ENCODE data around the gene FOXK2. TPM values are rescaled to one million over a fixed set of nuclear protein-coding genes. Genes with fewer than 3 reads are reported as not detected.
"Not testable (repeated sequence)": the region's sequence is repeated elsewhere in the genome, so short reads cannot be mapped to it uniquely, and the experiment has no call there.

FOXK2 gene
- total RNA-seq, 1 experiment from 2014 or later, result 96.2 TPM

DNA sequence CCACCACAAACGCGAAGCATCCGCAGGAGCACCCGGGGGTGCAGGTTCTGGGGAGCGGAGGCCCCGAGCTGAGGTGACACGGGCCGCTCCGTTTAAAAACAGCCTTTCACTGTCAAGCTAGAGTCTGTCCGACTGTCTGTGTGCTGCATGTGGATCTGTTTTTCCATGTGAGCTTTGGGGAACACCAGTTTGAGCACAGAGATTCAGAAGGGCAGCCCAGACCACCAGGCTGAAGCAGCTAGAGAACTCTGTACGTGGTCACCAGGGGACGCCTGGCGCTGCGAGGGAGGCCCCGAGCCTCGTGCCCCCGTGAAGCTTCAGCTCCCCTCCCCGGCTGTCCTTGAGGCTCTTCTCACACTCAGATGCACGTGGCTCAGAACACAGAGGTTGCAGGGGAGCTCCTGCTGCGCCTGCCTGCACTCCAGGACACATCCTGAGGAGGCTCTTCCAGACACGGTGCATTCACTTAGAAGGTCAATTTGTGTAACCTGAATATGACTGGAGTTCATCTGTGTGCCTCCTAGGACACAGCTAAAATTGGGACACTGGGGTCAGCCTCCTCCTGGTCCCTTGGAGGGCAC lies 15.7 kb upstream of the FOXK2 start:
- TF ChIP-seq, protein P1, sequence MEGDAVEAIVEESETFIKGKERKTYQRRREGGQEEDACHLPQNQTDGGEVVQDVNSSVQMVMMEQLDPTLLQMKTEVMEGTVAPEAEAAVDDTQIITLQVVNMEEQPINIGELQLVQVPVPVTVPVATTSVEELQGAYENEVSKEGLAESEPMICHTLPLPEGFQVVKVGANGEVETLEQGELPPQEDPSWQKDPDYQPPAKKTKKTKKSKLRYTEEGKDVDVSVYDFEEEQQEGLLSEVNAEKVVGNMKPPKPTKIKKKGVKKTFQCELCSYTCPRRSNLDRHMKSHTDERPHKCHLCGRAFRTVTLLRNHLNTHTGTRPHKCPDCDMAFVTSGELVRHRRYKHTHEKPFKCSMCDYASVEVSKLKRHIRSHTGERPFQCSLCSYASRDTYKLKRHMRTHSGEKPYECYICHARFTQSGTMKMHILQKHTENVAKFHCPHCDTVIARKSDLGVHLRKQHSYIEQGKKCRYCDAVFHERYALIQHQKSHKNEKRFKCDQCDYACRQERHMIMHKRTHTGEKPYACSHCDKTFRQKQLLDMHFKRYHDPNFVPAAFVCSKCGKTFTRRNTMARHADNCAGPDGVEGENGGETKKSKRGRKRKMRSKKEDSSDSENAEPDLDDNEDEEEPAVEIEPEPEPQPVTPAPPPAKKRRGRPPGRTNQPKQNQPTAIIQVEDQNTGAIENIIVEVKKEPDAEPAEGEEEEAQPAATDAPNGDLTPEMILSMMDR (IDR thresholded peaks at IDR 0.05; ENCODE audit: unreplicated experiment), result no peak
- Mint-ChIP-seq H3K4me1 (ENCODE audit: low read depth, unreplicated experiment) (no peaks in the 10 kb centered on the region), H3K36me3 (ENCODE audit: insufficient read depth, unreplicated experiment) (peaks cover 5% of the 10 kb centered on the region), H3K9me3 (ENCODE audit: low read depth, unreplicated experiment) (no peaks in the 10 kb centered on the region), H3K27me3 (ENCODE audit: unreplicated experiment) (no peaks in the 10 kb centered on the region), H3K4me3 (ENCODE audit: low read depth, unreplicated experiment) (no peak overlapping the region), H3K27ac (ENCODE audit: unreplicated experiment) (no peak overlapping the region)
- no TSS peak for BruUV-seq (replicated peaks)
- DNase-seq, result no peak
- intact Hi-C loops (cut with micrococcal nuclease; ENCODE audit: unreplicated experiment), result no loop called here
- CTCF ChIA-PET, result interaction anchor here (0.7 kb wide), 1 partner anchor 32 kb away, joined by 3 read pairs; no protein-coding TSS in a partner anchor

DNA sequence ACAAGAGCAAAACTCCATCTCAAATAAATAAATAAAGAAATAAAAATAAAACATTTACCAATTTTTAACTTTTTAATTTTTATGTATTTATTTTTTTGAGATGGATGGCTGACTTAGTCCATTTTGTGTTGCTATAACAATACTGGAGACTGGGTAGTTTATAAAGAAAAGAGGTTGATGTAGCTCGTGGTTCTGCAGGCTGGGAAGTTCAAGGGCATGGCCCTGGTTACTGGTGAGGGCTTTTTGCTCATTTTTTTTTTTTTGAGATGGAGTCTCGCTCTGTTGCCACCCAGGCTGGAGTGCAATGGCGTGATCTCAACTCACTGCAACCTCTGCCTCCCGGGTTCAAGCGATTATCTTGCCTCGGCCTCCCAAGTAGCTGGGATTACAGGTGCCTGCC lies 14.2 kb upstream of the FOXK2 start:
- intact Hi-C loops (cut with micrococcal nuclease; ENCODE audit: unreplicated experiment), result no loop called here
- DNase-seq, result no peak
- H3K4me3 Mint-ChIP-seq (ENCODE audit: low read depth, unreplicated experiment), result no peak overlapping the region
- no peak overlapping the region for H3K27ac Mint-ChIP-seq (ENCODE audit: unreplicated experiment)
- no peaks in the 10 kb centered on the region for H3K9me3 Mint-ChIP-seq (ENCODE audit: low read depth, unreplicated experiment)
- H3K4me1 Mint-ChIP-seq (ENCODE audit: low read depth, unreplicated experiment), result no peaks in the 10 kb centered on the region
- no peaks in the 10 kb centered on the region for H3K27me3 Mint-ChIP-seq (ENCODE audit: unreplicated experiment)
- H3K36me3 Mint-ChIP-seq (ENCODE audit: insufficient read depth, unreplicated experiment), result peaks cover 5% of the 10 kb centered on the region
- CTCF ChIA-PET, result interaction anchor here (0.6 kb wide), 1 partner anchor 21 kb away, joined by 4 read pairs; no protein-coding TSS in a partner anchor
- no TSS peak for BruUV-seq (replicated peaks)
- TF ChIP-seq, protein P1 (IDR thresholded peaks at IDR 0.05; ENCODE audit: unreplicated experiment), result no peak

DNA sequence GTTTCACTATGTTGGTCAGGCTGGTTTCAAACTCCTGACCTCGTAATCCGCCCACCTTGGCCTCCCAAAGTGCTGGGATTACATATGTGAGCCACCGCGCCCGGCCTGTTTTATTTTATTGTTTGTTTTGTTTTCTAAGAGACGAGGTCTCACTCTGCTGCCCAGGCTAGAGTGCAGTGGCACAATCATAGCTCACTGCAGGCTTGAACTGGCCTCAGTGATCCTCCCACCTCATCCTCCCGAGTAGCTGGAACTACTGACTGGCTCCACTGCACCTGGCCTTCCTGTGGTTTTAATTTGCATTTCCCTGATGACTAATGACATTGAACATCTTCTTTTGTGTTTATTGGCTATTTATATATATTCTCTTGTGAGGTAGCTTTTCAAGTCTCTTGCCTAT lies 13.1 kb upstream of the FOXK2 start:
- H3K4me1 Mint-ChIP-seq (ENCODE audit: low read depth, unreplicated experiment); DNase-seq; BruUV-seq (replicated peaks); H3K27me3 Mint-ChIP-seq (ENCODE audit: unreplicated experiment); intact Hi-C loops (cut with micrococcal nuclease; ENCODE audit: unreplicated experiment); H3K4me3 Mint-ChIP-seq (ENCODE audit: low read depth, unreplicated experiment); H3K9me3 Mint-ChIP-seq (ENCODE audit: low read depth, unreplicated experiment); CTCF ChIA-PET; H3K36me3 Mint-ChIP-seq (ENCODE audit: insufficient read depth, unreplicated experiment); H3K27ac Mint-ChIP-seq (ENCODE audit: unreplicated experiment): not testable (repeated sequence)

DNA sequence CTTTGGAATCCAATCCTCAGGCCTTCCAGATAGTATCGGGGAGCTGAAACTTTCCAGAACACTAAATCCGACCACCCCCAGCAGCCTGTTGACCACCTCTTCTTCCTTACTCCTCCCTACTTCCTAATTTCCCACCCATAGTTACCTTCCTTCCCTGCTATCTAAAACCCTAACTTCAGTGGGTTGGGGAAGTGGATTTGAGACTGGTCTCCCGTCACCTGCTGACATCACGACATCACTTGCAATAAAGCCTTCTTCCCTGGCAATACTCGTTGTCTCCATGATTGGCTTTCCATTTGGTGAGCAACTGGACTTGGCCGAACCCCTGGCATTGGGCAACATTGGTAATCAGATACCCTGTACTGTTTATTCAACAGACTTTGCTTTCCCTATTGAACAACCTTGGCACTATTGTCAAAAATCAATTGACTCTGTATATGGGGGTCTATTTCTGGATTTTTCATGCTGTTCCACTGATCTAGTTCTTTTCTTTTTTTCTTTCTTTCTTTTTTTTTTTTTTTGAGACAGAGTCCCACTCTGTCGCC lies 11.8 kb upstream of the FOXK2 start:
- CTCF ChIA-PET, result no interaction called here
- Mint-ChIP-seq H3K4me1 (ENCODE audit: low read depth, unreplicated experiment) (no peaks in the 10 kb centered on the region), H3K4me3 (ENCODE audit: low read depth, unreplicated experiment) (no peak overlapping the region), H3K36me3 (ENCODE audit: insufficient read depth, unreplicated experiment) (peaks cover 5% of the 10 kb centered on the region), H3K9me3 (ENCODE audit: low read depth, unreplicated experiment) (no peaks in the 10 kb centered on the region), H3K27me3 (ENCODE audit: unreplicated experiment) (no peaks in the 10 kb centered on the region), H3K27ac (ENCODE audit: unreplicated experiment) (no peak overlapping the region)
- DNase-seq, result no peak
- TF ChIP-seq, protein P1 (IDR thresholded peaks at IDR 0.05; ENCODE audit: unreplicated experiment), result no peak
- BruUV-seq (replicated peaks), result no TSS peak
- intact Hi-C loops (cut with micrococcal nuclease; ENCODE audit: unreplicated experiment), result no loop called here

DNA sequence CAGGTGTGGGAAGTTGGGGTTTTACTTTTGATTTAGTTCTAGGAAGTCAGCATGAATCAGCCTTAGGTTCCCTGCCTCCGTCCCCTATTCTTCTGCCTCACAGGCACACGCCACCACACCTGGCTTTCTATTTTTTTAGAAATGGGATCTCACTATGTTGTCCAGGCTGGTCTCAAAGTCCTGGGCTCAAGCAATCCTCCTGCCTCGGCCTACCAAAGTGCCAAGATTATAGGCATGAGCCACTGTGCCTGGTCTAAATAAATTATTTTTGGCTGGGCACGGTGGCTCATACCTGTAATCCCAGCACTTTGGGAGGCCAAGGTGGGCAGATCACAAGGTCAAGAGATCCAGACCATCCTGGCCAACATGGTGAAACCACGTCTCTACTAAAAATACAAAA lies 7.9 kb upstream of the FOXK2 start:
- H3K27ac Mint-ChIP-seq (ENCODE audit: unreplicated experiment); CTCF ChIA-PET; BruUV-seq (replicated peaks); H3K27me3 Mint-ChIP-seq (ENCODE audit: unreplicated experiment); H3K9me3 Mint-ChIP-seq (ENCODE audit: low read depth, unreplicated experiment); H3K4me1 Mint-ChIP-seq (ENCODE audit: low read depth, unreplicated experiment); intact Hi-C loops (cut with micrococcal nuclease; ENCODE audit: unreplicated experiment); H3K4me3 Mint-ChIP-seq (ENCODE audit: low read depth, unreplicated experiment); H3K36me3 Mint-ChIP-seq (ENCODE audit: insufficient read depth, unreplicated experiment); DNase-seq: not testable (repeated sequence)

DNA sequence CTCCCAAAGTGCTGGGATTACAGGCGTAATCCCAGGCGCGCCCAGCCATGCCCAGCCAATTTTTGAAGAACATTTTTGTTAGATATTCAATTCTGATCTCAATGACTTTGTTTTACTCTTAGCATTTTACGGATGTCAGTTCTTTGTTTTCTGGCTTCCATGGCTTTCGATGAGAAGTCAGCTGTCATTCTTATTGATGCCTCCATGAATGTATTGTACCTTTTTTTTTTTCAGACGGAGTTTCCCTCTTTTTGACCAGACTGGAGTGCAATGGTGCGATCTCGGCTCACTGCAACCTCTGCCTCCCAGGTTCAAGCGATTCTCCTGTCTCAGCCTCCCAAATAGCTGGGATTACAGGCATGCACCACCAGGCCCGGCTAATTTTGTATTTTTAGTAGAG lies 5.7 kb upstream of the FOXK2 start:
- BruUV-seq (replicated peaks); H3K27ac Mint-ChIP-seq (ENCODE audit: unreplicated experiment); H3K4me1 Mint-ChIP-seq (ENCODE audit: low read depth, unreplicated experiment); H3K36me3 Mint-ChIP-seq (ENCODE audit: insufficient read depth, unreplicated experiment); H3K27me3 Mint-ChIP-seq (ENCODE audit: unreplicated experiment); DNase-seq; H3K4me3 Mint-ChIP-seq (ENCODE audit: low read depth, unreplicated experiment); CTCF ChIA-PET; H3K9me3 Mint-ChIP-seq (ENCODE audit: low read depth, unreplicated experiment); intact Hi-C loops (cut with micrococcal nuclease; ENCODE audit: unreplicated experiment): not testable (repeated sequence)
